Adrenal gland (tissue), 12 donors: Measurements from ENCODE around the gene TMEM245. TPM values are rescaled to one million over a fixed set of nuclear protein-coding genes. Genes with fewer than 3 reads are reported as not detected.

ENCODE experiments used
- DNase-seq, 7 donors: peaks; one replicate each; pipeline ENCODE4 v3.0.0-alpha.2; 2019 to 2020
- H3K27ac ChIP-seq, 5 donors: fragments of 200-600 bp; sonication (generic) in 4 of 5; 1 replicate in 3 of 5; 2 replicates in 2 of 5; pipeline versions ENCODE4 v1.5.1 to v1.8.0; 2016 to 2020; ENCODE audit warnings: mild to moderate bottlenecking in 1 of 5
- H3K27me3 ChIP-seq: fragments of 200-600 bp; 2 replicates; pipeline ENCODE4 v1.8.0; 2021
- H3K36me3 ChIP-seq, 2 donors: fragments of 200-600 bp; replicated peaks in 1 of 2; 1 replicate in 1 of 2; 2 replicates in 1 of 2; pipeline versions ENCODE4 v1.5.1 to v1.8.0; 2018 to 2022
- H3K4me1 ChIP-seq, 2 donors: fragments of 200-600 bp; replicated peaks in 1 of 2; 1 replicate in 1 of 2; 2 replicates in 1 of 2; pipeline versions ENCODE4 v1.5.1 to v1.8.0; 2018 to 2021
- H3K4me3 ChIP-seq, 4 donors: fragments of 200-600 bp; sonication (generic) in 3 of 4; one replicate each; pipeline ENCODE4 v1.5.1; 2016 to 2018
- H3K9me3 ChIP-seq, 3 donors: fragments of 200-600 bp; sonication (generic) in 1 of 3; replicated peaks in 1 of 3; 1 replicate in 2 of 3; 2 replicates in 1 of 3; pipeline versions ENCODE4 v1.5.1 to v1.8.0; 2016 to 2021
- CTCF ChIP-seq, 6 experiments: fragments of 450-650 bp in 4 of 6; fragments of 200-600 bp in 2 of 6; sonication (generic) in 1 of 6; IDR thresholded peaks; 1 replicate in 5 of 6; 2 replicates in 1 of 6; pipeline versions ENCODE4 v1.5.1 to v1.8.0; 2016 to 2021; ENCODE audit warnings: antibody characterized with exemption in 6 of 6, mild to moderate bottlenecking in 2 of 6, moderate library complexity in 1 of 6
- POLR2A ChIP-seq, 2 donors: fragments of 450-650 bp; IDR thresholded peaks; one replicate each; pipeline ENCODE4 v1.6.1; 2017; ENCODE audit warnings: antibody characterized with exemption in 2 of 2, mild to moderate bottlenecking in 2 of 2, moderate library complexity in 1 of 2
- WGBS, 4 donors: extraction: QIAGEN DNeasy Blood & Tissue Kit in 2 of 4; methylation state at CpG; one replicate each; pipeline versions ENCODE4 v1.1.5 to v1.1.7; 2013 to 2017; 5-methylcytosine and 5-hydroxymethylcytosine counted together
- intact Hi-C, 2 donors: fragments of 100-400 bp; cut with DNase I; formaldehyde crosslinking; loops; one replicate each; pipeline versions ENCODE4 v1.14.1 to v1.15.0; 2022 to 2023
- polyA plus RNA-seq, 3 donors: library from polyadenylated mRNA; stranded (reverse); fragments of 200-250 nt in 2 of 3; fragments of 350-450 nt in 1 of 3; fragmentation: Illumina TruSeq in 1 of 3; extraction: RNeasy Lipid Tissue Mini Kit (QIAGEN cat#74804) in 1 of 3; gene quantifications; one replicate each; pipeline ENCODE4 v1.2.3, GENCODE V29; 2013 to 2014
- total RNA-seq, 9 donors: library from RNA; depleted of rRNA in 4 of 9; stranded (reverse); fragments of >200 nt in 4 of 9; fragments of 120-200 nt in 1 of 9; fragmentation: NEBNext Ultra II Directional in 1 of 9; extraction: Animal tissue kit (Norgen Biotek cat#: 25700) in 1 of 9; gene quantifications; one replicate each; pipeline versions ENCODE4 v1.1.0 to v1.2.4, GENCODE V29; 2013 to 2023
- donor health status: healthy with polysubstance abuse.
- donor health status: Bipolar disorder and iron deficiency.
- donor health status: DM: yes; HTN: yes; CAD: no.
- donor health status: DM: no; HTN: no; CAD: no.
- donor health status: DM: no; HTN: no; CAD: no.
- donor health status: DM: yes; HTN: yes; CAD: no.

The TMEM245 gene
- total and polyA plus RNA-seq, 12 donors = 23.6 to 363 (median 143) TPM

GRCh38 chr9:109088221-109088620 lies 31.5 kb downstream of the TMEM245 start:
- Histone ChIP-seq H3K9me3 (no peaks in the 10 kb centered on the region), H3K36me3 (peaks cover 0 to 84% of the 10 kb centered on the region in 2 donors), H3K4me1 (peaks cover 0 to 14% of the 10 kb centered on the region in 2 donors), H3K4me3 (no peak overlapping the region), H3K27me3 (no peaks in the 10 kb centered on the region), H3K27ac (peak overlapping the region in 2 of 5 donors; percentile 0 to 8)
- TF ChIP-seq CTCF (IDR thresholded peaks at IDR 0.05) = no peak
- no peak for TF ChIP-seq POLR2A (IDR thresholded peaks at IDR 0.05)
- intact Hi-C loops = no loop called here
- peak in 1 of 7 donors; percentile 10 for DNase-seq
- 86 to 91% (median 88%) methylated on average over 7 of the region's 7 CpGs for WGBS, 4 donors

GRCh38 chr9:109087795-109088194 lies 32.0 kb downstream of the TMEM245 start:
- H3K4me1 ChIP-seq = peaks cover 0 to 10% of the 10 kb centered on the region in 2 donors
- peak overlapping the region in 2 of 5 donors; percentile 0 to 8 for H3K27ac ChIP-seq
- H3K4me3 ChIP-seq = no peak overlapping the region
- no peak for DNase-seq
- WGBS, 4 donors = 88 to 97% (median 95%) methylated on average over 2 of the region's 2 CpGs
- intact Hi-C loops = no loop called here
- H3K27me3 ChIP-seq = no peaks in the 10 kb centered on the region
- TF ChIP-seq CTCF (IDR thresholded peaks at IDR 0.05) = no peak
- TF ChIP-seq POLR2A (IDR thresholded peaks at IDR 0.05) = no peak
- peaks cover 0 to 80% of the 10 kb centered on the region in 2 donors for H3K36me3 ChIP-seq
- no peaks in the 10 kb centered on the region for H3K9me3 ChIP-seq

GRCh38 chr9:109086221-109086620 lies 33.5 kb downstream of the TMEM245 start:
- WGBS, 4 donors = 81 to 92% (median 91%) methylated on average over 3 of the region's 3 CpGs
- H3K27me3 ChIP-seq = no peaks in the 10 kb centered on the region
- no peaks in the 10 kb centered on the region for H3K9me3 ChIP-seq
- H3K4me3 ChIP-seq = no peak overlapping the region
- peaks cover 0 to 20% of the 10 kb centered on the region in 2 donors for H3K4me1 ChIP-seq
- TF ChIP-seq CTCF (IDR thresholded peaks at IDR 0.05) (no peak), POLR2A (IDR thresholded peaks at IDR 0.05) (no peak)
- no peak for DNase-seq
- intact Hi-C loops = no loop called here
- H3K36me3 ChIP-seq = peaks cover 0 to 65% of the 10 kb centered on the region in 2 donors
- H3K27ac ChIP-seq = no peak overlapping the region

GRCh38 chr9:109085510-109085909 lies 34.2 kb downstream of the TMEM245 start:
- Histone ChIP-seq H3K4me3 (no peak overlapping the region), H3K27ac (peak overlapping the region in 1 of 5 donors; percentile 43), H3K36me3 (peaks cover 0 to 58% of the 10 kb centered on the region in 2 donors), H3K27me3 (no peaks in the 10 kb centered on the region), H3K4me1 (peaks cover 0 to 24% of the 10 kb centered on the region in 2 donors), H3K9me3 (no peaks in the 10 kb centered on the region)
- intact Hi-C loops = no loop called here
- TF ChIP-seq CTCF (IDR thresholded peaks at IDR 0.05) = no peak
- no peak for TF ChIP-seq POLR2A (IDR thresholded peaks at IDR 0.05)
- no peak for DNase-seq
